RCC 7860 (cell line): ENCODE measurements around the gene GPR78.

Experiments
- DNase-seq: peaks from one replicate; pipeline ENCODE4 v3.0.0-alpha.2; 2015; ENCODE audit warnings: low spot score
- FAIRE-seq: peaks from 2 replicates; lab custom pipeline; 2012; peaks lifted over from hg19 to GRCh38; lab: Jason Lieb, UNC

GPR78 gene

GRCh38 chr4:8580321-8581093, at the start of gene GPR78:
Gene GPR78 (plus strand): TSS chr4:8580392. CDS start chr4:8580983, 591 bp downstream.
- DNase-seq (no peak), FAIRE-seq (no peak)

GRCh38 chr4:8532245-8532781, 47.9 kb upstream of the GPR78 start:
- DNase-seq (no peak), FAIRE-seq (no peak)

GRCh38 chr4:8533274-8533865, 46.8 kb upstream of the GPR78 start:
- FAIRE-seq (no peak), DNase-seq (no peak)

GRCh38 chr4:8534129-8534528, 46.1 kb upstream of the GPR78 start:
- DNase-seq (peak; percentile 43), FAIRE-seq (no peak)

- FAIRE-seq: no peak
- DNase-seq: no peak
These were observed 45.6 kb upstream of the GPR78 start for GRCh38 chr4:8534611-8535010.

- DNase-seq (no peak), FAIRE-seq (no peak)
These were observed 43.7 kb upstream of the GPR78 start for GRCh38 chr4:8536467-8536866.

- FAIRE-seq (peak; percentile 88), DNase-seq (peak; percentile 86)
These were observed 43.1 kb upstream of the GPR78 start for GRCh38 chr4:8537041-8537461.

GRCh38 chr4:8538076-8538702, 42.0 kb upstream of the GPR78 start:
- DNase-seq (no peak), FAIRE-seq (no peak)

GRCh38 chr4:8538703-8539567, 41.3 kb upstream of the GPR78 start:
- FAIRE-seq: peak; percentile 81

GRCh38 chr4:8539661-8540060, 40.5 kb upstream of the GPR78 start:
- FAIRE-seq (no peak), DNase-seq (no peak)

More at GRCh38 chr4:8538703-8539567, 41.3 kb upstream of the GPR78 start:
- DNase-seq: peak; percentile 80

- DNase-seq (no peak), FAIRE-seq (no peak)
These were observed 40.1 kb upstream of the GPR78 start for GRCh38 chr4:8540072-8540471.

GRCh38 chr4:8540586-8540985, 39.6 kb upstream of the GPR78 start:
- FAIRE-seq: no peak
- no peak for DNase-seq

- no peak for DNase-seq
- FAIRE-seq: no peak
These were observed 39.2 kb upstream of the GPR78 start for GRCh38 chr4:8540991-8541390.

GRCh38 chr4:8541981-8542715, 38.0 kb upstream of the GPR78 start:
- FAIRE-seq (no peak), DNase-seq (no peak)

- peak; percentile 76 for DNase-seq
- no peak for FAIRE-seq
These were observed 37.2 kb upstream of the GPR78 start for GRCh38 chr4:8542776-8543525.

GRCh38 chr4:8543623-8544022, 36.6 kb upstream of the GPR78 start:
- FAIRE-seq (no peak), DNase-seq (no peak)

- DNase-seq (no peak), FAIRE-seq (no peak)
These were observed 35.9 kb upstream of the GPR78 start for GRCh38 chr4:8544282-8544681.

GRCh38 chr4:8544741-8545438, 35.3 kb upstream of the GPR78 start:
- DNase-seq (no peak), FAIRE-seq (no peak)

GRCh38 chr4:8545439-8545765, 34.8 kb upstream of the GPR78 start:
- DNase-seq (no peak), FAIRE-seq (no peak)
